Measurements from ENCODE around the gene BCAR3. TPM values are rescaled to one million over a fixed set of nuclear protein-coding genes. Genes with fewer than 3 reads are reported as not detected.

The BCAR3 gene
- total and polyA plus RNA-seq, 2 of the 4 experiments (the other 2 are of a cell fraction), result 41.4 to 46.4 TPM

- ChIA-PET CTCF (interaction anchor here (1.3 kb wide), 1 partner anchor 11 kb away, joined by 3 read pairs; no protein-coding TSS in a partner anchor), POLR2A (ENCODE audit: unreplicated experiment) (no interaction called here)
- H3K23ac ChIP-seq (ENCODE audit: low read depth, low read length), result peak overlapping the region; percentile 74
- H2BK5ac ChIP-seq (ENCODE audit: low read depth, low read length, poor library complexity, severe bottlenecking), result peak overlapping the region; percentile 73
- H3K4me3 ChIP-seq (ENCODE audit: insufficient read depth, low read depth, low read length), result no peak overlapping the region
- H2AK9ac ChIP-seq (replicated peaks; ENCODE audit: low read depth, low read length, poor library complexity), result no peak overlapping the region
- H2AFZ ChIP-seq (replicated peaks; ENCODE audit: low read length, poor library complexity), result no peak overlapping the region
- no peaks in the 10 kb centered on the region for H3K9me3 ChIP-seq (ENCODE audit: control insufficient read depth, insufficient read depth, low read length)
- peak overlapping the region; percentile 68; the same call in 1 of the 2 replicates for H4K91ac ChIP-seq (ENCODE audit: insufficient read depth, low read depth, low read length)
- H3K27ac ChIP-seq (ENCODE audit: insufficient read depth, low read length), result peak overlapping the region; percentile 50; the same call in 1 of the 2 replicates
- H3K14ac ChIP-seq (replicated peaks; ENCODE audit: low read depth, low read length), result peak overlapping the region; percentile 70
- H3K9me1 ChIP-seq (ENCODE audit: insufficient read depth, low read length), result peaks cover 24% of the 10 kb centered on the region
- no CpG with 5 or more reads among the region's 9 CpGs for WGBS, 2 experiments (ENCODE audit: extremely low coverage in 2 of 2, insufficient read length in 1 of 2)
- peak overlapping the region; percentile 20 for H3K4me2 ChIP-seq (ENCODE audit: low read depth, low read length)
- peak overlapping the region in 1 of 2 experiments; percentile 80; a peak in 3 of 4 replicates for H4K8ac ChIP-seq (ENCODE audit: low read depth in 2 of 2, low read length in 2 of 2)
- no TSS peak for BruUV-seq (replicated peaks)
- DNase-seq (peak; percentile 61), ATAC-seq (ENCODE audit: low read depth) (peak; percentile 45)
- H3K9ac ChIP-seq (ENCODE audit: low read depth, low read length), result peak overlapping the region; percentile 24; the same call in 1 of the 2 replicates
- H2AK5ac ChIP-seq (ENCODE audit: low read depth, low read length), result peak overlapping the region; percentile 79
- H3K79me1 ChIP-seq (ENCODE audit: low read depth in 1 of 2, low read length in 2 of 2), result peaks cover 34 to 64% of the 10 kb centered on the region in 2 experiments
- H3K4me1 ChIP-seq (ENCODE audit: control insufficient read depth, insufficient read depth, low read length), result peaks cover 34% of the 10 kb centered on the region
- intact Hi-C loops (cut with micrococcal nuclease), result no loop called here
- H3K36me3 ChIP-seq (ENCODE audit: control insufficient read depth, insufficient read depth, low read length), result peaks cover 7% of the 10 kb centered on the region
- H2BK120ac ChIP-seq (ENCODE audit: low read depth, low read length), result peak overlapping the region; percentile 44
- in situ Hi-C loops (cut with MboI; ENCODE audit: low sequenced_read_pairs), result no loop called here
- TF ChIP-seq RFX5 (IDR thresholded peaks at IDR 0.05; ENCODE audit: low read depth, low read length) (no peak), MAZ (IDR thresholded peaks at IDR 0.05; ENCODE audit: borderline replicate concordance, low read depth, low read length) (no peak)
- H3K56ac ChIP-seq (ENCODE audit: extremely low read depth, insufficient read depth, low read length), result no peak overlapping the region
- H4K5ac ChIP-seq (ENCODE audit: low read depth, low read length), result peak overlapping the region; percentile 86
- peak overlapping the region; percentile 17; the same call in 1 of the 2 replicates for H2BK20ac ChIP-seq (ENCODE audit: low read depth, low read length)
- H3K18ac ChIP-seq (ENCODE audit: low read depth, low read length), result peak overlapping the region; percentile 67
- H3K27me3 ChIP-seq (ENCODE audit: control insufficient read depth, insufficient read depth, low read length), result no peaks in the 10 kb centered on the region
- H2BK15ac ChIP-seq (ENCODE audit: low read depth, low read length), result peak overlapping the region; percentile 65; the same call in 1 of the 3 replicates
- peaks cover 25% of the 10 kb centered on the region for H4K20me1 ChIP-seq (ENCODE audit: insufficient read depth, low read length)
- dilution Hi-C loops (cut with HindIII; ENCODE audit: low sequenced_read_pairs, unreplicated experiment), result no loop called here
- peak overlapping the region; percentile 80 for H3K4ac ChIP-seq (ENCODE audit: low read depth, low read length)
Measured at GRCh38 chr1:93659822-93660503, 21.7 kb downstream of the BCAR3 start.

All from IMR-90 (cell line).